ENCODE data around the gene SEPTIN11.

The SEPTIN11 gene

DNA sequence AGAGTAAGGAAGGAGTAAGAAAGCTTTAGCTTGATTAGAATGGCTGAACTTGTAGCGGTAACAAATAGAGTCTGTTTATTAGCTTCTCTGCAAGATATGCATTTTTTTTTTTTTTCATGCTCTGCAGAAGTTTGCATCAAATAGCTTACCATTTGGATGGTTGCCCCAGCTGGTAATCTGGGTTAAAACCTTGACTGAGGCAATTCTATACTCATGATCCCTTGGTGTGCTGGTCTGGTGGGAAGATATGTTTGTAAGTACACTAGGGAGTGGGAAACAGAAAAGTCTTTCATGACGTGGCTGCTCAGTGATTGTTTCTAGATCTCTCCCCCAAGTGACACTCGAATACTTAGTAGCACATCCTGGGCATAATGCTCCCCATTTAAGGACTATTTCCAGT is 32.1 kb downstream of the SEPTIN11 start:
- DNase-seq: no peak

DNA sequence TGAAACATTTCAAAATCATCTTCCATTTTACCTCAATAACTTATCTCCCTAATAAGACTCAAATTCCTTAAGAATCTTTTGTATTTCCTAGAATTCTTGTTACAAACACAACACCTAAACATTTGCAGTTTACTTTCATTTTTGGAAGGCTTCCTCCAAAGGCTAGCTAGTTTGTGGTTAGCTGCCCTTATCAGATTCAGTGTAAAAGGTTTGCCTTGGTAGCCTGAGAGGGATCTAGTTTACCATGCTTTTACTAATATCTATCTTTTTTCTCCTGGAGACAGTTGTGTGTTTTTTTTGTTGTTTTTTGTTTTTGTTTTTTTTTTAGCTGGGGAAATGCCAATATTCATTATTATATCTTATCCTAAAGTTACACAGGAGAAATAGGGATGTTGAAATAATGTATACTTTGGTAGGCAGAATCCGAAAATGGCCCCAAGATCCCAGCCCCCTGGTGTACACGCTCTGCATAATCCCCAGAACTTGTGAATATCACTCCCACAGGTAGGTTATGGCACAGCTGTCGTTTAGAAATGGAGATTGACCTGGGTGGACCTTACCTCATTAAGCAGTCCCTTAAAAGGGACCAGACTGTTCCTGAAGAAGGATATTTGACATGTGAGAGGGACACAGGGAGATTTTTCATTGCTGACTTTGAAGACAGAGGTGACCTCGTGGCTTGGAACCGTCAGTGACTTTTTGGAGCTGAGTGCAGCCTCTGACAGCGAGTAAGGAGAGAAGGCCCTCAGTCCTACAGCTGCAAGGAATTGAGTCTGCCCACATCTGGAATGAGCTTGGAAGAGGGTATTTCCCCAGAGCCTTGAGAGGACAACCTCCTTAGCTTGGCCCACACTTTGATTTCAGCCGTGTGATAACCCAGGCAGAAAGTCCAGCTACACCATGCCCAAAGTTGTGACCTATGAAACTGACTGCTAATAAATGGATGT is 33.4 kb downstream of the SEPTIN11 start:
- DNase-seq: no peak

DNA sequence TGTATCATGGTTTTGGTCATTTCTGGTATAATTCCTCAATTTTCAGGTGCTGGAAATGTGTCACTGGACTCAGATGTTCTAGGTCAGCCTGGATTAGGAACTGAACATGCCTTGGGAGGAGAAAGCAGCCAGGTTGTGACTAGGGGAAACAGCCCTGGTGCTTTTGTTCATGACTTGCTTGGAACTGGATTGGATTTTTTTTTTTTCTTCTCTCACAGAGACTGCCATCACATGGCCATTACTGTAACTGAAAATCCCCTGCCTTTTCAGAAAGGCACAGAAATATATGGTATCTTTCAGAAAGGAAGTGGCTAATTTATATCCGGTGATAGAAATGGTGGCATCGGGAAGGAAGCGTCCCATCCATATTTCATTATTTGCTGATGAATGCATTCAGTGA is 34.6 kb downstream of the SEPTIN11 start:
- DNase-seq: no peak

DNA sequence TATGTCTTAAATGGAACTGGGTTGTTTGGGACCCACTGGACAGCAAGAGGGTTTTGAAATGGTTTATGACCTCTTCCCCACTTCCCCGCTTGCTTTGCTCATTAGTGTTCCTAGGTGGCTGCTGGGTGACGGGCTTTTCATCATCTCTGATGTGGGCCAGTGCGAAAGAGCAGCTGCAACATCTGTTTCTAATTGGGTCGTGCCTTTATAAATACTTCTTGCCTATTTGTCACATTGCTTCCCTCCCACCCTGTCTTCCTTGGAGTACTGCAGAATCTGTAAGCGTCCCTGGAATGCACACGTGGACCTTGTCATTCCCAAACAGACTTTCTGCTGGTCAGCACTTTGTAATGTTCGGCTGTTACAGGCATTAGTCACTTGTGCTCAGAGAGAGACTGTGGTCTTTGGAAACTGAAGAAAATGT is 35.2 kb downstream of the SEPTIN11 start:
- DNase-seq: no peak

DNA sequence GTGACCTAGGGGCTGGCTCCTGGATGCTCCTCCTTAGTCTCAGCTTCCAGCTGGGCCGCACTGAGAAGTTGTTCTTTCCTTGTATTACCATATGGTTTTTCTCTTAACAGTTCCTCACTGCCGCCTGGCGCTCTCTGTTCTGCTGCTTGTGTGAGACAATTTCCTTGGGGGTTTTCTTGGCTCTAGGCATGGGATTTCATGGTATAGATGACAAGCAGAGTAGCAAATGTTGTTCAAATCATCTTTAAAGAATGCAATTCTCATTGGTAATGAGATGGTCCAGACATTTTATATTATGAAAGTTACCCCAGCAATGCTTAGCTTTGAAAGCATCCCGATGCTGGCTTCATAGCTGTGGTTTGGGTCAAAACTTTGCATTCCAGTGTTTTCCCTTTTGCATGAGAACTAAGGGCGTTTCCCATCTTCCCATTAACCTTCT is 37.6 kb downstream of the SEPTIN11 start:
- DNase-seq: no peak

DNA sequence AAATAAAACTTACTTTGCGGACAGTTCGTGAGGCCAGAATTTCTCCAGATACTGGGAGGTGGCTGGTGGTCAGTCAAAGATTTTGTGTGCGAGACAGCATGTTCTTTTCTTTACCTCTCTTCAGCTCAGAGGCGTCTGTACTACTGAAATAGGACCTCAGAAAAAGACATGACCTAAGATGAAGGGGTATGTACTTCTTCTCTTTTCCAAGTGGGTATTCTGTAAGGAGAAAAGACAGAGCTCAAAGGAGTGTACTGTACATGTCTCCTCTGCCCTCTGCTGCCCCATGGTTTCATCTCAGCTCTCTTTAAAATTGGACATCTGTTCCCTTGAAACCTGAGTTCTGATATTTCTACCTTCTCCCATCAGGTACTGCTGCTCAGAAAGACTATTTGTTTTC is 38.1 kb downstream of the SEPTIN11 start:
- no peak for DNase-seq

DNA sequence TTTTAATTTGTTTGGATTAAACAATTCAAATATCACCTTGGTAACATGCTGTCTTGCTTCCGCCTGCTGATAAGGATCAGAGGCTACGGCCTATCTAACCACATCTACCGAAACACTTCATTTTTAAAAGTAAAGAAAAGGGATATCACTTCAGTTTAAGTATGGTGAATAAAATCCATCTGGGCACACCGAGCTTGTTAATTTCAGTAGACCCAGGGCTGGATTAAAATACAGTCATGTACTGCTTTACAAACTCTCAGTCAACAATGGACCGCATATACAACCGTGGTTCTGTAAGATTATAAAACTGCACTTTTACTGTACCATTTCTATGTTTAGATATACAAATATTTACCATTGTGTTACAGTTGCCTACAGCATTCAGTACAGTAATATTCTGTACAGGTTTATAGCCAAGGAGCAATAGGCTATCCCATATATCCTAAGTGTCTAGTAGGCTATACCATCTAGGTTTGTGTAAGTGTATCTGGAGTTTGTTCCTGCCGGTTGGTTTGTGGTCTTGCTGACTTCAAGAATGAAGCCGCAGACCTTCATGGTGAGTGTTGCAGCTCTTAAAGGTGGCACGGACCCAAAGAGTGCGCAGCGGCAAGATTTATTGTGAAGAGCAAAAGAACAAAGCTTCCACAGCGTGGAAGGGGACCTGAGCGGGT is 40.0 kb downstream of the SEPTIN11 start:
- no peak for DNase-seq

DNA sequence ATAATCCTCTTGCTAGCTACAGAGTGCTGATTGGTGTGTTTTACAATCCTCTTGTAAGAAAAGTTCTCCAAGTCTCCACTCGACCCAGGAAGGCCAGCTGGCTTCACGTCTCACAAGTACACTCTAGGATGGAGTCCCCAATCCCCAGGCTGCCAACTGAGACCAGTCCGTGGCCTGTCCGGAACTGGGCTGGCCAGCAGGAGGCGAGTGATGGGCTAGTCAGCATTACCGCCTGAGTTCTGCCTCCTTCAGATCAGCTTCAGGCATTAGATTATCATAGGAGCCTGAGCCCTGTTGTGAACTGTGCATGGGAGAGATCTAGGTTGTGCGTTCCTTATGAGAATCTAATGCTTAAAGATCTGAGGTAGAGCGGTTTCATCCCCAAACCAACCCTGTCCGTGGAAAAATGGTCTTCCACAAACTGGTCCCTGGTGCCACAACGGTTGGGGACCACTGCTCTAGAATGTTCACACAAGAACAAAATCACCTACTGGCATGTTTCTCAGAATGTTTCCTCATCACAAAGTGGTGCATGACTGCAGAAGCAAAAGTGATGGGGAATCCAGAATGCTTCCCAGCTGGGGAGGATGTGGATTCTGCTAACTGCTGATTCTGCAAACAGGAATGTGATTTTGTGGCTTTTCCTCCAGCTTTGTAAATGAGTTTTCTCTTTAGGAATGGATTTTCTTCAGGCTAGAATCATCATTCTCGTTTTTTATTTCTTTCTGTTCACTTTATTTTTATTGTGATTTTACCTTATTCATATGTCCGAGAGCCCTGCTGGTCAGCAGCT is 40.9 kb downstream of the SEPTIN11 start:
- no peak for DNase-seq

DNA sequence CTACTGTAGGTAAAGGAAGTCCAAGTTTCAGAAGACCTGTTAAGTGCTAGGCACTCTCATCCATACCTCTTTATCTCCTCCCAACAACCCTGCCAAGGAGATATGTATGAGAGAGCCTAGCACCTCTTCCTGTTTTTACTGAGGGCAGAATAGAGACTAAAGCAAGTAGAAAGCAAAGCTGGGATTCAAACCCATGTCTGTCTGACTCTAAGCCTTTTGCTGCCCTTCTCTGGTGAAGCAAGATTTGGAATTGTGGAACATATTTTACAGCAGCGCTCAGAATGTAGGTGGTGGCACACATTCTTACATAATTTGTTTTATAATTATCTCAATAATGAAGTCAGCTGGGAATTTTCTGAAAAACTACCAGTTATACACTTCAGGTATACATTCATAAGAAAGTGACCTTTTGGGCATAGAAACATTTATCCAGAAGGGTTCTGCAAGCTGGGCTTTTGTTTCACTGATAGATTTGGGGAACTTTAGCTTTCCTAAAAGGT is 41.7 kb downstream of the SEPTIN11 start:
- DNase-seq: no peak

DNA sequence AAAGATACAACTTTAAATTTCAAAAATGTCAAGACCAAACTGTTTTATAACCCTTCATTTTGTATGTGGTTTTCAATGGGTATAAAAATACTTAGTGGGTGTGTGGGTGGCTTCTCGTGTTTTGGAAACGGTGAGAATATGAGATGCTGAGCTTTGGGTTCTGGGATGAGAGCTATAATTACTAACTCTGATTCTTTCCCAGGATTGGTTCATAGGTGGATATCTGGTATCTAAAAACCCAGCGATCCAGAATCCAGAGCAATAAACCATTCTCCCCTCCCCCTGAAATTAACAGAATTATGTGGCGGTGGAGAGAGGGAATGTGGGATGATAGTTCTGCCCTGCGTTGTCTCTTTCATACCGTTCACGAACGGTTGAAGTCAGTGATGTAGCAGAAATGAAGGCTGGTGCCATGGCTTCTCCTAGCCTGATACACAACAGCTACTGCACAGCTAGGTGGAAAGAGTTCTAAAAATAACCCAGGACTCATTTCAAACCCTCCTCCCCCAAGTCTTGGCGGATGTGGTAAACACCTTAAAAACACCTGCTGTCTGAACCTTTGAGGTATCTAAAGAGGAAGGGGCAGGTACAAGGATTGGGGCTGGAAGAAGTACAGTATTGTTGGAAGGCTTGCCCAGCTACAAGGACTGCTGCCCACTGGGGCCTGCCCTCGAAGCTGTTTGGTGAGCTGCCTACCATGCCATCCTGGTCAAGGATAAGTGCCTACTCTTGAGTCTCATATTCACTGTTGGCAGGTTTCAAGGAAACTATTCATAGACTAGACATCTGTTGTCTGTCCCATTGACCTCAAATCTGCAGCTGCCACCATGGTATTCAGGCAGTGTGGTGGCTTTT is 44.5 kb downstream of the SEPTIN11 start:
- peak; percentile 94 for DNase-seq

DNA sequence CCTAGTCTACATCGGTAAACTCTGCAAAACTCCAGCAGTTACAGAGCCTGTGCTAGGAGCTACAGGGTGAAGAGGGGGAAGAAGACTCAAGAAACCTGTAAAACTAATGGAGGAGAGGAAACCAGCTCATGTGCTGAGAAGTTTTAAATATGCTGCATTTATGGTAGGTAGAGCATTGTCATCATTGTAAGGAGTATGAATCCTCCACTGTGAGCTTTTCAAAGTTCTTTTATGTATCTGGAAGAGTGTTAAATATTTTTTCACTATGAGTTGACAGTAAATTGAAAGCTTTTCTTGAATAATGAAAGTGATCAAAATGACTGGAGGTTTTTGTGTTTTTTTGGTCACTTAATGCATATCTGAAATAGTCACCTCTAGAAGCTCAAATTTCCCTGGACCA is 46.2 kb downstream of the SEPTIN11 start:
- no peak for DNase-seq

DNA sequence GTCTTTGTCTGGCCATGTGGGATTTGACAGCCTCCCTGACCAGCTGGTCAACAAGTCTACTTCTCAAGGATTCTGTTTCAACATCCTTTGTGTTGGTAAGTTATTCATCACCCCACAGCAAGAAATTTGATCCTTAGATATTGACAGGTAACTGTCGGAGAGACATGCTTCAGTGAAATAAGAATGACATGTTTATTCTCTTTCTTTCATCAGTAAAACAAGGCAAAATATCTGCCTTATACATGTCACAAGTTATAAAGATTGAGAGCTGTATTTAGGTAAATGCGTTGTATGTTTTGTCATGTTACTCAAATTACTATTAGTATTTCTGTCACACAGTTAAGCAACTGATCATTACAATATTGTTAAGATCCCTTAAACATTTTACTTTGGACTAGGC is 46.9 kb downstream of the SEPTIN11 start:
- no peak for DNase-seq

DNA sequence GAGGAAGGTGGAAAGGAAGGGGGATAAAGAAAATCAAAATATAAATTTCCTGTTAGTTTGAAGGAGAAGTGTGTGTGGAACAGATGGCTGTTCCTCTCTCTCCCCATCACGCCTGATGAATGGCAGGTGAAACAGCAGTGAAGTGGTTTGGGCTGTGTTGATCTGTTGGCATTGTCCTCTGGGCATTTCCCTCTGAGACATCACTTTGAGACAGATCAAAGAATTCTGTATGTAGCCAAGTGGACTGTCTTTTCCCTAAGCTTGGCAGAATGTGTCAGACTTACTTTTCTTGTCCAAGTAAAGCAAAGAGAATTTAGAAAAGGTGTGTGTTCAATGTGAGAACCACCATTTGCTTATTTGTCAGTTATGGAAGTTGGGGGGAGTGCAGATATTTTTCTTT is 47.5 kb downstream of the SEPTIN11 start:
- no peak for DNase-seq

DNA sequence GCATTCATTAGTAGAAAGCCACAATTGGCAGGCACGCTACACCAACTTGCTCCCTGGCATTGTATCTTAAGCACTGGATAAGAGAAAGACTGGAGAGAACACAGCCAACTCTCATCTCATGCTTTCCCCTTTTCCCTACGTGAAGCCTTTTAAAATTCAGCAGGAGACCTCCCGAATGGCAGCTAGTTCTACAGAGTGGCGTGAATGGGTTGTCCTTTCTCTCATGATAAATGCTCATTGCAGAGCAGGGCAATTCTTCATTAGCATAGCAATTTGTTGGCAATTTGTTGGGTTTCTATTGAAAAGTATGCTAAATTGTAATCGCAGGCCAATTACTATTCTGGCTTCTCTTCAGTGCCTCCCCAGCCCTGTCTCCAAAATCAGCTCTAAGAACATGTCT is 48.0 kb downstream of the SEPTIN11 start:
- DNase-seq: no peak

DNA sequence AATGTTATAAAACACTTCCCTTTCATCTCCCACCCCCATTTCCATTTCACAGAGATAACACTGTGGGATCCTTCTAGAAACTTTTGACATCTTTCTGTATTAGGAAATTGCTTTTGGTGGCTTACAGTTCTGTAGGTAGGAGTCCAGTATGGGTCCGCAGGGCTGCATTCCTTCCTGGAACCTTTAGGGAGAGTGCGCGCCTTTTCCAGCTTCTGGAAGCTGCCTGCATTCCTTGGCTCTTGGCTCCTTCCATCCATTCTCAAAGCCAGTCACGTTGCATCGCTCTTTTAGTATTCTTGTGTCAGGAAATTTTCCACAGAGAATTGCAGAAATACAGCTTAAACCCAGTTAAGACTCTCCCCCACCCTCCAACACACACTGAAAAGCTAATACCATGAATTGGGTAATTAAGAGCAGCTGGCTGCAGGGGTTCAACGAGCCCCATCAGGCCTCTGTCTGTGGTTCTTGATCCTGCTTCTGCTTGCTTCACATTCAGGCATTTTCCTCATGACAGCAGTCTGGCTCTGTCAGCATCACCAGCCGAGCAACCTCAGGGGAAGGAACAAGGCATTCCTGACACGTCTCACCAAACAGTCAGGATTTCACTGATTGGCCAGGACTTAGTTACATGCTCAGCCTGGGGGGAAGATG is 48.8 kb downstream of the SEPTIN11 start:
- DNase-seq: no peak

Measured in NCI-H2029 treated with DMSO at 0.1 percent for 48 hours (cell line).